Measurements from ENCODE around the gene ZNF236.

ZNF236 gene

DNA sequence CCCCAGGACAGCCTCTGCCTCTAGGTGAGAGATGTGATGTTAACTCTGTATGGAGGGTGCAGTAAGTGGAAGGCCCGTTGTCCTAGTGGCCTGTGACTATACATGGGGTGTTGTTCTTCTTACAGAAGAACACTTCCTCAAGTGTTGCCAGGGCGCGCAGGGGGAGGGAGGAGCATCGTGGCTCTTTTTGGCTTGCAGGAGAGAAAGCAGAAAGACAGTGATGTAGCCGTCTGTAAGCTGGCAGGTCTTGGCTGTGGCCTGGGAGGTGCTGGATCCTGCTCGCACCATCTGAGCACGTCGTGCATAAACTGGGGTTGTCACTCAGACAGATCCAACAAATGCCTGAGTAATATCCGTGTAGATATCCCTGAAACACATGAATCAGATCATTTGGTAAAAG lies 44.3 kb downstream of the ZNF236 start:
- DNase-seq: no peak

- no peak for DNase-seq
These were observed 51.0 kb downstream of the ZNF236 start for GRCh38 chr18:76873311-76873710.

GRCh38 chr18:76873713-76874112 lies 51.4 kb downstream of the ZNF236 start:
- no peak for DNase-seq

DNA sequence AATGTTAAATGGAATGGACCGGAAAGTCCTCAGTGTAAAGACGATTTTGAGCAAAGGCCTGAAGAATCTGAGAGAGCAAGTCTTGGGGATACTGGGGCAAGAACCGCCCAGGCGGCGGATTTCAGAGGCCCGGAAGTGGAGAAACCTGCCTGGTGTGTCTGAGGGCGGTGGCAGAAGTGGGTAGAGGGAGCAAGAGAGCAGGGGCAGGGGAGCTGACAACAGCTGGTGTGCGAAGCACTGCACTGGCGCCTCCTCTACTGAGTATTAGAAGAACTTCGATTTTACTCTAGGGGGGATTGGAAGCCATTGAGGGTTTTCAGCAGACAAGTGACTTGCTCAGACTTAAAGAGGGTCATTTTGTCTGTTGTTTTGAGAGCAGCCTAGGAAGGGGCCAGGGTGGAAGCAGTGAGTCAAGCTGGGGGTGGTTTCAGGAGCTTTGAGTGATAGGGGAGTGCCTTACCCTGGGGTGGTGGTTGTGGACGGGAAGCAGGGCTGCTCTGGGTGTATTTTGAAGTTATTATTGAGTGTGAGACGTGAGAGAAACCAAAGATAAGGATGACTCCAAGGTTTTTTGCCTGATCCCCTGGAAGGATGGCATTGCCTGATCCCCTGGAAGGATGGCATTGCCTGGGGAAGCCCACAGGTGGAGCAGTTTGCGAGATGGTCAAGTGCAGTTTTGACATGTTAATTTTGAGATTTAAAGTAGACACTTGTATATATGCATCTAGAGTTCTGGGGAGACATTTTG lies 52.5 kb downstream of the ZNF236 start:
- DNase-seq: no peak

- no peak for DNase-seq
These were observed 53.3 kb downstream of the ZNF236 start for GRCh38 chr18:76875390-76876325.

DNA sequence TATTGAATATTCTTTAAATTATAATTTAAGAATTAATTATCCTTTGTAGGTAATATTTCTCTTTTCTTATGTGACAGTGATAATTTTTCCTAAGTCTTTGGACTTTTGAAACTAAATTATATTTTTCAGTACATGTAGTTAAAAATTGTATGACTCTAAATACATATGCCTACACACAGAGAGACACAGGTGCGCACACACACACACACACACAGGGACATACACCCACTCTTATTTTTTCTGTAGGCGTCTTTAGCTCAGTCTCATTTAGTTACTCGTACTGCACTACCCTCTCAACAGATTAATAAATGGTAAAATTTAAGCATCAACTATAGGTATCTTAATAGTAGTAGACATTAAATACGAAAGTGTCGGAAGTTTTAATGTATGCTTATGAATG lies 56.1 kb downstream of the ZNF236 start:
- DNase-seq: no peak

GRCh38 chr18:76880026-76880425 lies 57.7 kb downstream of the ZNF236 start:
- DNase-seq: no peak

DNA sequence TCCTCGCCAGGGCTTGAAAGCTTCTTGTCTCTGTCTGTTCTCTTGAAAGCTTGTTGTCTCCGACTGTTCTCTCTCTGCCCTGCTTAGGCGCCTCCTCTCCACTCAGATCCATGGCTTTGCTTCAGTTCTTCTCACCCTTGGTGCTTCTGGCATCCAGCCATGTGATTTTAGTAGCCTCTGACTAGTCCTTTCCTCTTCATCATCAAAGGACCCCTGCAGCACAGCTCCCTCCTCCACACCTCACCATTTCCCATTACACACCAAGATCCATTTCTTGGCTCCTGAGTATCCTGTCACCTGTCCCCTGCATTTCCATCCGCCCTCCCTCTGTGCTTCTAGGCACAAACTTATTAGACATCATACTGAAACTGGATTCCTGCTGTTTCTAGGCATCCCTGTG lies 59.4 kb downstream of the ZNF236 start:
- no peak for DNase-seq

DNA sequence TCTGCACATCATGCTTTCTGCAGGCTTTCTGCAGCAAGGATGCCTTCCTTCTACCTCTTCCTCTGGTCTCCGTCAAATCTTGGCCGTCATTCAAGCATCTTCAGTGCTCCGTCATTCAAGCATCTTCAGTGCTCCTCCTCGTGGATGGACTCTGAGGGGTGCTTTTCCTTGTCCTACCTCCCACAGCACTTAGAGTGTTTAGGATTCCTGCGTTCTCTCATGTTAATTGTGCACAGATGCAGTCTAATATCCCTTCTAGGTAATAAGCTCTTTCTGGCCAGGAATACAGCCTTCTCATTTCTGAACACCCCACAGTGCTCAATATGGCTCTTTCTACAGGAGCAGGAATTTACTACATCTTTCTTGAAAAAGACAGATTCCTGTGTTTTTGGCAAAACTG lies 59.8 kb downstream of the ZNF236 start:
- DNase-seq: no peak

GRCh38 chr18:76885001-76885400 lies 62.6 kb downstream of the ZNF236 start:
- no peak for DNase-seq

DNA sequence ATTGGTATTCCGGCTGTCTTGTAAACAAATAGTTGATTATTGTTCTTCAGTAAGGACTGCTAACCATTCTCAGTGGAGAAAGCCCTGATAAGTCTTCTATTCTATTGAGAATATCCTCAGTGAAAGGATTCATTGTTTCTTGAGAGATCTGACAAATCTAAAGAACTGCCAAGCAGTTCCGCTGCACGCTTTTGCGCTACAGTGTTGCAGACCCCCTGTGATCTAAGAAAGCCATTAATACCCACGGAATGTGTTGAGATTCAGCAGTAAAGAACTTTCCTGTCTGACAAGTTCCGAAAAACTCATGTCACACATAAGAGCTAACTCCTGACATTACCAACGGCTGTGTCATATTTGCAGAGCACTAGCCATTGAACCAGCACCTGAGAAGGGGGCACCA lies 63.8 kb downstream of the ZNF236 start:
- no peak for DNase-seq

DNA sequence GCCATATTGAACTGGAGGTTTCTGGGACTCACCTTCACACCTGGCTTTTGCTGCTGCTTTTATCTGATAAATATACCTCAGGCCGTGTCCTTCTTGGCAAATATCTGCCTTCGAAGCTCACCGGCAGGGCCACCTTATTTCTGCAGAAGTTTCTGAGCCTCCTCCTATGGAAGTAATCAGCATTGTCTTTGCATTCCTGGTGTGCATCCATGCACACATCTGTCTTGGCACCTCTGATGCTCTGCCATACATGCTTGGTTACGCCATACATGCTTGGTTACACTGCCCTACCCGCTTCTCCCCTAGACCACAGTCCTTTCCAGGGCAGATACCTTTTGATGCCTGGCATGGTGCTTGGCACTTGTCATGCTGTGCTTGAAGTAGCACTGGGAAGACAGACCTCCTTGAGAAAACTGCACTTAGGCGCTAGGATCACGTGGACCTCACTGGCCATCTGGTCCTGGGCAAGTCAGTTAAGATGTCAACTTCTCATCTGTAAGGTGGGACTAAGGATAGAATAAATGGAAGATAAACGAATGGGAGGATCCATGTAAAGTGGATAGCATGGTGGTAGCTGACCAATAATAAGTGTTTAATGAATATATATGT lies 66.8 kb downstream of the ZNF236 start:
- no peak for DNase-seq

DNA sequence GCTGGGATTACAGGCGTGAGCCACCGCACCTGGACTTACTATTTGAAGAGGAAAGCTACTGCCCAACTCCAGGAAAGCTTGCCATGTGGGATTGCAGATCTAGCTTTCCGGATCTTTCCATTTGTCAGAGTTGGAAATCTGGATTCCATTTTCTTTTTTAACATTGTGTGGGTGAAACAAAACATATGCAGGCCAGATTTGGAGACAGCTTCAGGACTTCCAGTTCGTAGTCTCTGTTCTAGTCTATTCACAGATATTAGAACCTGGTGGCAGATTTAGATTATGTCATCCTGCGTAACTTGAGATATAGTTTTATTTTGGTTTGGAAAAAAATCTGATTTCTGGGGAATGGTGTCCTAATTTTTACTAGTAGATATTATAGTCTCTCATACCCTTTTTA lies 70.5 kb downstream of the ZNF236 start:
- DNase-seq: no peak

GRCh38 chr18:76894566-76895346 lies 72.4 kb downstream of the ZNF236 start:
- DNase-seq: no peak

- no peak for DNase-seq
These were observed 73.1 kb downstream of the ZNF236 start for GRCh38 chr18:76895498-76895897.

- DNase-seq: no peak
These were observed 74.3 kb downstream of the ZNF236 start for GRCh38 chr18:76896677-76897076.

DNA sequence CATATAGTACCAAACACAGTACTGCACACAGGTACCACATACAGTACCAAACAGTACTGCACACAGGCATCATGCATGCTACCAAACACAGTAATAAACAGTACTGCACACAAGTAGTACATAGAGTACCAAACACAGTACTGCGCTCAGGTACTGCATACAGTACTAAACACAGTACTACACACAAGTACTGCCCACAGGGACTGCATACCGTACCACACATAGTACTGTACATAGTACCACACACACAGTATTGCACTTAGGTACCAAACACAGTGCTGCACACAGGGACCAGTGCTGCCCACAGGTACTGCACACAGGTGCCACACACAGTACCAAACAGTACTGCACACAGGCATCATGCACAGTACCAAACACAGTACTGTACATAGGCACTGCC lies 74.9 kb downstream of the ZNF236 start:
- no peak for DNase-seq

DNA sequence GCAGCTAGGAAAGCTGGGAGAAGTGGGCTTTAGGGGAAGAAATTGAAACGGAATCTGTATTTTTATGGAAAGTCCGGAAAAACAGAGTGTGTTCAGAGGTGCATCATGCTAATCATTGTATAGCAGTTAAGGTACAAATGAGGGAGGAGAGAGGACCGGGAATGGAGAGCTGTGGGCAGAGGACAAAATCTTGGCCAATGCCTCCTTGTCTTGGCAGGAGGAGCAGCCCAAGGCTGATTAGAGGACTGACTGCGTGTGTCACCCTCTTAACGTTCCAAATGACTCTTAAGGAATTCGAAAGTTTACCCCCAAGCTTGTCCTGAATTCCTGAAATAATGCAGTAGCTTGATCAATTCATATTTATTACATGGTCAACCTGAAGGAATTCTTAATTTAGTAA lies 81.0 kb downstream of the ZNF236 start:
- DNase-seq: no peak

- no peak for DNase-seq
These were observed 83.5 kb downstream of the ZNF236 start for GRCh38 chr18:76905821-76906220.

- no peak for DNase-seq
These were observed 85.9 kb downstream of the ZNF236 start for GRCh38 chr18:76908277-76908676.

- DNase-seq: no peak
These were observed 87.1 kb downstream of the ZNF236 start for GRCh38 chr18:76909439-76909838.

GRCh38 chr18:76911440-76911839 lies 89.1 kb downstream of the ZNF236 start:
- no peak for DNase-seq

- DNase-seq: no peak
These were observed 91.2 kb downstream of the ZNF236 start for GRCh38 chr18:76913583-76913982.
